ENCODE measurements around the gene PNMA8A. TPM values are rescaled to one million over a fixed set of nuclear protein-coding genes. Genes with fewer than 3 reads are reported as not detected.

The PNMA8A gene
- total and polyA plus RNA-seq, 2 of the 8 experiments (the other 6 are each of a cell fraction or from before 2014, with no cell fraction given), result 10.0 to 22.8 TPM

GRCh38 chr19:46447824-46448223 is 23.5 kb downstream of the PNMA8A start:
- no peak overlapping the region for H3K27ac ChIP-seq (ENCODE audit: low read depth, low read length)

More at GRCh38 chr19:46447824-46448223, 23.5 kb downstream of the PNMA8A start:
- Histone ChIP-seq H2BK5ac (ENCODE audit: low read depth, low read length) (no peak overlapping the region), H2BK12ac (ENCODE audit: low read depth, low read length) (no peak overlapping the region), H4K20me1 (replicated peaks in 1 of 2; ENCODE audit: control insufficient read depth in 1 of 2, insufficient read depth in 2 of 2, low read length in 2 of 2) (no peaks in the 10 kb centered on the region), H2AK5ac (ENCODE audit: low read depth, low read length) (no peak overlapping the region), H2BK15ac (ENCODE audit: low read length) (no peak overlapping the region), H3K36me3 (ENCODE audit: control insufficient read depth in 2 of 4, insufficient read depth in 4 of 4, low read length in 3 of 4) (no peaks in the 10 kb centered on the region), H3K79me1 (ENCODE audit: low read depth, low read length) (no peaks in the 10 kb centered on the region), H3K14ac (ENCODE audit: insufficient read length) (no peak overlapping the region), H4K8ac (ENCODE audit: extremely low read depth, insufficient read depth, low read length) (no peak overlapping the region), H3K23me2 (ENCODE audit: low read depth, low read length) (no peaks in the 10 kb centered on the region), H3K4me3 (ENCODE audit: extremely low read depth in 1 of 4, insufficient read depth in 2 of 4, low read depth in 3 of 4, low read length in 4 of 4) (no peak overlapping the region), H3K9ac (replicated peaks in 1 of 4; ENCODE audit: extremely low read depth in 1 of 4, low read depth in 3 of 4, low read length in 3 of 4) (no peak overlapping the region), H3K9me3 (ENCODE audit: insufficient read depth in 2 of 2, low read depth in 1 of 2, low read length in 1 of 2) (no peaks in the 10 kb centered on the region), H3K23ac (ENCODE audit: insufficient read length) (no peak overlapping the region), H3K56ac (replicated peaks; ENCODE audit: insufficient read length, low read depth, low read length) (no peak overlapping the region), H3K4me1 (replicated peaks in 1 of 4; ENCODE audit: control insufficient read depth in 3 of 4, insufficient read depth in 4 of 4, low read length in 3 of 4) (no peaks in the 10 kb centered on the region), H4K5ac (ENCODE audit: insufficient read length, low read depth, low read length) (no peak overlapping the region), H3K79me2 (ENCODE audit: control insufficient read depth in 1 of 2, insufficient read depth in 2 of 2, low read length in 2 of 2) (no peaks in the 10 kb centered on the region), H2AFZ (ENCODE audit: low read length) (no peak overlapping the region), H3K27me3 (replicated peaks in 1 of 4; ENCODE audit: control insufficient read depth in 3 of 4, extremely low read depth in 1 of 4, insufficient read depth in 3 of 4, low read length in 3 of 4) (no peaks in the 10 kb centered on the region), H4K91ac (replicated peaks; ENCODE audit: insufficient read length, low read length) (no peak overlapping the region), H2BK20ac (ENCODE audit: low read length) (no peak overlapping the region), H2BK120ac (replicated peaks; ENCODE audit: low read depth, low read length) (no peak overlapping the region), H3K4ac (replicated peaks; ENCODE audit: insufficient read length, low read depth, low read length) (no peak overlapping the region), H3K18ac (ENCODE audit: extremely low read depth, low read length) (no peak overlapping the region), H3K4me2 (ENCODE audit: insufficient read depth in 1 of 2, low read depth in 2 of 2, low read length in 2 of 2) (no peak overlapping the region)
- DNase-seq (ENCODE audit: low read depth in 1 of 2, low spot score in 2 of 2) (no peak), FAIRE-seq (no peak)
- TF ChIP-seq TEAD4 (IDR thresholded peaks at IDR 0.05; ENCODE audit: low read depth, low read length) (no peak), CREB1 (IDR thresholded peaks at IDR 0.05) (no peak), RAD21 (IDR thresholded peaks at IDR 0.05 in 1 of 2, conservative IDR thresholded peaks at IDR 0.05 in 1 of 2; ENCODE audit: low read depth in 2 of 2, low read length in 2 of 2) (no peak), TCF12 (IDR thresholded peaks at IDR 0.05; ENCODE audit: low read depth, low read length) (no peak), RNF2 (IDR thresholded peaks at IDR 0.05; ENCODE audit: borderline replicate concordance, low read depth, low read length, missing control alignments, poor library complexity, severe bottlenecking) (no peak), SP1 (IDR thresholded peaks at IDR 0.05; ENCODE audit: low read depth, low read length) (no peak), SRF (IDR thresholded peaks at IDR 0.05; ENCODE audit: low read depth, low read length) (no peak), KDM5A (IDR thresholded peaks at IDR 0.05; ENCODE audit: low read length) (no peak), SAP30 (IDR thresholded peaks at IDR 0.05; ENCODE audit: insufficient read depth, insufficient replicate concordance, low read length) (no peak)
- POLR2A ChIA-PET (ENCODE audit: partially characterized antibody), result interaction anchor here (1.6 kb wide), 1 partner anchor 9 kb away, joined by 3 read pairs; no protein-coding TSS in a partner anchor
- CTCF ChIA-PET (ENCODE audit: partially characterized antibody), result interaction anchor here (1.0 to 5.5 kb wide), 4 partner anchors 12 to 52 kb away, joined by 3 to 20 read pairs (median 10); no protein-coding TSS in a partner anchor
- 93% methylated on average over 4 of the region's 5 CpGs; no CpG with 5 or more reads in 1 of the 2 experiments for WGBS, 2 experiments (ENCODE audit: extremely low coverage in 1 of 2, insufficient coverage in 1 of 2, insufficient read length in 1 of 2, insufficient replicate concordance in 2 of 2, low coverage in 1 of 2, low lambda C conversion rate in 2 of 2, missing lambda C conversion rate in 1 of 2)

All from H1 (cell line).